ENCODE results near the gene ZDHHC18.
"Not testable (repeated sequence)": the region's sequence is repeated elsewhere in the genome, so short reads cannot be mapped to it uniquely, and the experiment has no call there.

The ZDHHC18 gene

GRCh38 chr1:26794391-26794790 lies 32.1 kb upstream of the ZDHHC18 start:
- Histone ChIP-seq H3K36me3 (ENCODE audit: insufficient read depth, low read length) (peaks cover 14% of the 10 kb centered on the region), H3K4me1 (ENCODE audit: insufficient read depth, low read length) (peaks cover 13% of the 10 kb centered on the region), H3K9ac (ENCODE audit: low read length) (no peak overlapping the region)

DNA sequence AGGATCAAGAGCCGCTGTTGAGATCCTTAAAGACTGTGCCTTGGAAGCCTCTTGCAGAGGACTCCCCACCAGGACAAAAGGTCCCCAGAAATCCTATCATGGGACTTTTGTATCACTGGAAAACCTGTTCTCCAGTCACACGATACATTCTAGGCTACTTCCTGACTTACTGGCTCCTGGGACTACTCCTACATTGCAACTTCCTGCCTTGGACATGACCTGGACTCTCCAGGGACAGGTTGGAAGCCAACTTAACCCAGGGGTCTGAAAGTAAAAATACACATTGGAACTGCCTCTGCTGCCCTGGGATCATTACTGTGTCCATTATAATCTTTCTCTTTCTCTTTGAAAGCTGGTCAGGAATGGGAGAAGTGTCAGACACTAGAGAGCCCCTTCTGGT lies 28.9 kb upstream of the ZDHHC18 start:
- H3K9me3 ChIP-seq (ENCODE audit: low read length) = no peaks in the 10 kb centered on the region
- no peak overlapping the region for H3K4me3 ChIP-seq (ENCODE audit: low read depth in 1 of 2, low read length in 2 of 2)
- no peak overlapping the region for H3K27ac ChIP-seq (ENCODE audit: low read depth, low read length)
- peaks cover 21% of the 10 kb centered on the region for H3K4me1 ChIP-seq (ENCODE audit: insufficient read depth, low read length)
- H3K9ac ChIP-seq (ENCODE audit: low read length) = no peak overlapping the region
- H3K27me3 ChIP-seq (ENCODE audit: control insufficient read depth in 1 of 2, insufficient read depth in 2 of 2, low read length in 2 of 2) = no peaks in the 10 kb centered on the region
- peaks cover 14% of the 10 kb centered on the region for H3K36me3 ChIP-seq (ENCODE audit: insufficient read depth, low read length)

More at GRCh38 chr1:26794391-26794790, 32.1 kb upstream of the ZDHHC18 start:
- no peak overlapping the region for H3K4me3 ChIP-seq (ENCODE audit: low read depth in 1 of 2, low read length in 2 of 2)
- no peak overlapping the region for H3K27ac ChIP-seq (ENCODE audit: low read depth, low read length)
- no peaks in the 10 kb centered on the region for H3K27me3 ChIP-seq (ENCODE audit: control insufficient read depth in 1 of 2, insufficient read depth in 2 of 2, low read length in 2 of 2)
- H3K9me3 ChIP-seq (ENCODE audit: low read length) = no peaks in the 10 kb centered on the region

- Histone ChIP-seq H3K4me3 (ENCODE audit: low read depth in 1 of 2, low read length in 2 of 2) (peak overlapping the region in 1 of 2 donors; percentile 2), H3K9ac (ENCODE audit: low read length) (no peak overlapping the region), H3K27ac (ENCODE audit: low read depth, low read length) (peak overlapping the region; percentile 67), H3K36me3 (ENCODE audit: insufficient read depth, low read length) (peaks cover 6% of the 10 kb centered on the region), H3K27me3 (ENCODE audit: control insufficient read depth in 1 of 2, insufficient read depth in 2 of 2, low read length in 2 of 2) (no peaks in the 10 kb centered on the region), H3K9me3 (ENCODE audit: low read length) (no peaks in the 10 kb centered on the region), H3K4me1 (ENCODE audit: insufficient read depth, low read length) (peaks cover 21% of the 10 kb centered on the region)
These were observed 26.9 kb upstream of the ZDHHC18 start for GRCh38 chr1:26799479-26800142.

DNA sequence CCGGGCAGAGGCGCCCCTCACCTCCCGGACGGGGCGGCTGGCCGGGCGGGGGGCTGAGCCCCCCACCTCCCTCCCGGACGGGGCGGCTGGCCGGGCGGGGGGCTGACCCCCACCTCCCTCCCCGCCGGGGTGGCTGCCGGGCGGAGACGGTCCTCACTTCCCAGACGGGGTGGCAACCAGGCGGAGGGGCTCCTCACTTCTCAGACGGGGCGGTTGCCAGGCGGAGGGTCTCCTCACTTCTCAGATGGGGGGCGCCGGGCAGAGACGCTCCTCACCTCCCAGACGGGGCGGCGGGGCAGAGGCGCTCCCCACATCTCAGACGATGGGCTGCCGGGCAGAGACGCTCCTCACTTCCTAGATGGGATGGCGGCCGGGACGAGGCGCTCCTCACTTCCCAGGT lies 22.6 kb upstream of the ZDHHC18 start:
- H3K27ac ChIP-seq (ENCODE audit: low read depth, low read length); H3K9ac ChIP-seq (ENCODE audit: low read length); H3K4me3 ChIP-seq (ENCODE audit: low read depth in 1 of 2, low read length in 2 of 2); H3K27me3 ChIP-seq (ENCODE audit: control insufficient read depth in 1 of 2, insufficient read depth in 2 of 2, low read length in 2 of 2); H3K36me3 ChIP-seq (ENCODE audit: insufficient read depth, low read length); H3K9me3 ChIP-seq (ENCODE audit: low read length): not testable (repeated sequence)
- H3K4me1 ChIP-seq (ENCODE audit: insufficient read depth, low read length) = peaks cover 18% of the 10 kb centered on the region

- H3K36me3 ChIP-seq (ENCODE audit: insufficient read depth, low read length); H3K9ac ChIP-seq (ENCODE audit: low read length); H3K27ac ChIP-seq (ENCODE audit: low read depth, low read length); H3K9me3 ChIP-seq (ENCODE audit: low read length); H3K4me1 ChIP-seq (ENCODE audit: insufficient read depth, low read length); H3K27me3 ChIP-seq (ENCODE audit: control insufficient read depth in 1 of 2, insufficient read depth in 2 of 2, low read length in 2 of 2); H3K4me3 ChIP-seq (ENCODE audit: low read depth in 1 of 2, low read length in 2 of 2): not testable (repeated sequence)
These were observed 16.4 kb upstream of the ZDHHC18 start for GRCh38 chr1:26810105-26810504.

- Histone ChIP-seq H3K27ac (ENCODE audit: low read depth, low read length) (no peak overlapping the region), H3K36me3 (ENCODE audit: insufficient read depth, low read length) (no peaks in the 10 kb centered on the region), H3K27me3 (ENCODE audit: control insufficient read depth in 1 of 2, insufficient read depth in 2 of 2, low read length in 2 of 2) (no peaks in the 10 kb centered on the region), H3K9me3 (ENCODE audit: low read length) (no peaks in the 10 kb centered on the region), H3K4me1 (ENCODE audit: insufficient read depth, low read length) (no peaks in the 10 kb centered on the region), H3K9ac (ENCODE audit: low read length) (no peak overlapping the region), H3K4me3 (ENCODE audit: low read depth in 1 of 2, low read length in 2 of 2) (no peak overlapping the region)
These were observed 15.4 kb upstream of the ZDHHC18 start for GRCh38 chr1:26811057-26811456.

- Histone ChIP-seq H3K27ac (ENCODE audit: low read depth, low read length) (no peak overlapping the region), H3K4me3 (ENCODE audit: low read depth in 1 of 2, low read length in 2 of 2) (no peak overlapping the region), H3K36me3 (ENCODE audit: insufficient read depth, low read length) (no peaks in the 10 kb centered on the region), H3K9ac (ENCODE audit: low read length) (no peak overlapping the region), H3K27me3 (ENCODE audit: control insufficient read depth in 1 of 2, insufficient read depth in 2 of 2, low read length in 2 of 2) (no peaks in the 10 kb centered on the region), H3K9me3 (ENCODE audit: low read length) (no peaks in the 10 kb centered on the region), H3K4me1 (ENCODE audit: insufficient read depth, low read length) (no peaks in the 10 kb centered on the region)
These were observed 14.8 kb upstream of the ZDHHC18 start for GRCh38 chr1:26811708-26812107.

GRCh38 chr1:26814377-26814776 lies 12.1 kb upstream of the ZDHHC18 start:
- no peak overlapping the region for H3K27ac ChIP-seq (ENCODE audit: low read depth, low read length)
- no peaks in the 10 kb centered on the region for H3K36me3 ChIP-seq (ENCODE audit: insufficient read depth, low read length)
- H3K4me3 ChIP-seq (ENCODE audit: low read depth in 1 of 2, low read length in 2 of 2) = no peak overlapping the region
- H3K9me3 ChIP-seq (ENCODE audit: low read length) = no peaks in the 10 kb centered on the region
- H3K4me1 ChIP-seq (ENCODE audit: insufficient read depth, low read length) = no peaks in the 10 kb centered on the region
- H3K27me3 ChIP-seq (ENCODE audit: control insufficient read depth in 1 of 2, insufficient read depth in 2 of 2, low read length in 2 of 2) = no peaks in the 10 kb centered on the region
- no peak overlapping the region for H3K9ac ChIP-seq (ENCODE audit: low read length)

- H3K4me1 ChIP-seq (ENCODE audit: insufficient read depth, low read length) = no peaks in the 10 kb centered on the region
- H3K9ac ChIP-seq (ENCODE audit: low read length) = no peak overlapping the region
- H3K4me3 ChIP-seq (ENCODE audit: low read depth in 1 of 2, low read length in 2 of 2) = no peak overlapping the region
- H3K9me3 ChIP-seq (ENCODE audit: low read length) = no peaks in the 10 kb centered on the region
- no peak overlapping the region for H3K27ac ChIP-seq (ENCODE audit: low read depth, low read length)
- no peaks in the 10 kb centered on the region for H3K36me3 ChIP-seq (ENCODE audit: insufficient read depth, low read length)
- H3K27me3 ChIP-seq (ENCODE audit: control insufficient read depth in 1 of 2, insufficient read depth in 2 of 2, low read length in 2 of 2) = no peaks in the 10 kb centered on the region
These were observed 11.6 kb upstream of the ZDHHC18 start for GRCh38 chr1:26814893-26815292.

DNA sequence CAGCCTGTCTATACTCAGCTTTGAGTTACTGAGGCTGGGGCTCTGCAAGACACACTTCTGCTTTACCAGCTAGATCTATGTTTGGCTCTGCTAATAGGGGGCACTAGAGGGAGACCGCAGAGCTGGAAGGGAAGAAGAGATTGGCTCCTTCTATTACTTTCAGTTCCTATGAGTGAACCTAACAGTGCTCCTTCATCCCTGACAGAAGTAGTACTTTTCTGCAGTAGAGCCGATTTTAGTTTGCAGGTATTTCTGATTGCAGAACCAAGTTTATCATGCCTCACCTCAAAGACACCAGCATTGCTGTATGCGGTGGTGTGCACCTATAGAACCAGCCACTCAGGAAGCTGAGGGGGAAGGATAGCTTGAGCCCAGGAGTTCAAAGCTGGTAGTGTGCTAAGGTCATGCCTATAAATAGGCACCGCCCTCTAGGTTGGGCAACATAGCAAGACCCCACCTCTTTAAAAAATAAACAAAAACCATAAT lies 5.7 kb upstream of the ZDHHC18 start:
- Histone ChIP-seq H3K36me3 (ENCODE audit: insufficient read depth, low read length) (no peaks in the 10 kb centered on the region), H3K9ac (ENCODE audit: low read length) (no peak overlapping the region), H3K27ac (ENCODE audit: low read depth, low read length) (no peak overlapping the region), H3K4me3 (ENCODE audit: low read depth in 1 of 2, low read length in 2 of 2) (no peak overlapping the region), H3K4me1 (ENCODE audit: insufficient read depth, low read length) (no peaks in the 10 kb centered on the region), H3K27me3 (ENCODE audit: control insufficient read depth in 1 of 2, insufficient read depth in 2 of 2, low read length in 2 of 2) (no peaks in the 10 kb centered on the region), H3K9me3 (ENCODE audit: low read length) (no peaks in the 10 kb centered on the region)

- Histone ChIP-seq H3K9ac (ENCODE audit: low read length) (no peak overlapping the region), H3K36me3 (ENCODE audit: insufficient read depth, low read length) (no peaks in the 10 kb centered on the region), H3K9me3 (ENCODE audit: low read length) (no peaks in the 10 kb centered on the region), H3K27ac (ENCODE audit: low read depth, low read length) (no peak overlapping the region), H3K4me3 (ENCODE audit: low read depth in 1 of 2, low read length in 2 of 2) (no peak overlapping the region), H3K4me1 (ENCODE audit: insufficient read depth, low read length) (no peaks in the 10 kb centered on the region), H3K27me3 (ENCODE audit: control insufficient read depth in 1 of 2, insufficient read depth in 2 of 2, low read length in 2 of 2) (no peaks in the 10 kb centered on the region)
These were observed 3.6 kb upstream of the ZDHHC18 start for GRCh38 chr1:26822737-26823395.

DNA sequence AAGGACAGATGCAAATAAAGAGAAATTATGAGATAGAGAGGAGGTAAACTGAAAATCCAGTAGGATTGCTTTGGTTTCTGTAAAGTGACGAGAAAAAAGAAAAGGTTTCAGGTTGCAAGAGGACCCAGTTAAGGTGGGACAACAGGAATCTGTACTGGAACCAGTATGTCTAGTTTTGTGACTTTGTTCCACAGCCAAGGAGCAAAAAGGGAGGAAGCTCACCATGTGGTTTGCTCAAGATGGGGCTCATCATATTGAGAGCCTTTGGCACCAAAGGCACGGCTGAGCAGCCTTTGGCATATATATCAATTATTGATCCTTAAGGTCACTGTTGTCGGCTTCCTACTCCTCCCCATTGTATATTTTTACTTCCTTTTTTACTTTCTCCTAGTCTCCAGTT lies 1.8 kb upstream of the ZDHHC18 start:
- no peaks in the 10 kb centered on the region for H3K27me3 ChIP-seq (ENCODE audit: control insufficient read depth in 1 of 2, insufficient read depth in 2 of 2, low read length in 2 of 2)
- H3K27ac ChIP-seq (ENCODE audit: low read depth, low read length) = no peak overlapping the region
- no peak overlapping the region for H3K9ac ChIP-seq (ENCODE audit: low read length)
- H3K9me3 ChIP-seq (ENCODE audit: low read length) = no peaks in the 10 kb centered on the region
- H3K4me1 ChIP-seq (ENCODE audit: insufficient read depth, low read length) = peaks cover 15% of the 10 kb centered on the region
- H3K36me3 ChIP-seq (ENCODE audit: insufficient read depth, low read length) = peaks cover 8% of the 10 kb centered on the region
- H3K4me3 ChIP-seq (ENCODE audit: low read depth in 1 of 2, low read length in 2 of 2) = no peak overlapping the region

Data from muscle layer of colon (tissue), 2 donors.